HG02885 (cell line): ENCODE data around the gene C19orf33.

ENCODE experiments used
- ATAC-seq: cut with Tn5 transposase; IDR thresholded peaks from one replicate; pipeline ENCODE4 v1.9.1; 2021; ENCODE audit warnings: mild to moderate bottlenecking; ENCODE audit not compliant: unreplicated experiment, poor library complexity

C19orf33 gene

DNA sequence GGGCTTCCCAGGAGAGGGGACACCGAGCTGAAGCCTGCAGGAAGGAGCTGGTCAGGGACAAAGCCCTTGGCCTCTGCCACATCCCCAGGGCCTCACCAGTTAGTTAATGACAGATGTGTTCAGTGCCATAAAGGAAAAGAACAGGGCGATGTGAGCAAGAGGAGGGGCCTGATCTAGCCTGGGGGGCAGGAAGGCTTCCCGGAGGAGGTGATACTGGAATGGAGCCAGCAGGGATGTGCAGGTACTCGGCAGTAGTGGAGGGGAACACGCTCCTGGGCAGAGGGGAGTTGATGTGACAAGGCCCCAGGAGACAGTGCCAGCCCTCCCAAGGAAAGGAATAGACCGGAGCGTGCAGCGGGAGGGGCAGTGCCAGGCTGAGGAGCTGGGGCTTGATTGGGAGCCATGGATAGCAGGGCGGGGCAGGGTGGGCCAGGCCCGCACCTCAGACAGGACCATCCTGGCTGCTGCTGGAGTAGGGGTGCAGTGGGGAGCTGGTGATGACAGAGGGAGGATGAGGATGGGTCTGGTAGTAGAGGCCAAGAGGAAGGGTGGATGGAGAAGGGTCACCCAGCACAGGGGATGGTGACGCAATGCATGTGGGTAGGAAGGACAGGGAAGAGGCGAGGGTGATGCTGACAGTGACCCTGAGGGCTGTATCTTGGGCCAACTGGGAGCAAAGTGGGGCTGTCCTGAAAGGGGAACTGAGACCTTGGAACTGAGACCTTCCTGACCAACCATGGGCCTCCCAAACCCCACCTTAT, 4.1 kb downstream of the C19orf33 start:
- ATAC-seq: no peak

DNA sequence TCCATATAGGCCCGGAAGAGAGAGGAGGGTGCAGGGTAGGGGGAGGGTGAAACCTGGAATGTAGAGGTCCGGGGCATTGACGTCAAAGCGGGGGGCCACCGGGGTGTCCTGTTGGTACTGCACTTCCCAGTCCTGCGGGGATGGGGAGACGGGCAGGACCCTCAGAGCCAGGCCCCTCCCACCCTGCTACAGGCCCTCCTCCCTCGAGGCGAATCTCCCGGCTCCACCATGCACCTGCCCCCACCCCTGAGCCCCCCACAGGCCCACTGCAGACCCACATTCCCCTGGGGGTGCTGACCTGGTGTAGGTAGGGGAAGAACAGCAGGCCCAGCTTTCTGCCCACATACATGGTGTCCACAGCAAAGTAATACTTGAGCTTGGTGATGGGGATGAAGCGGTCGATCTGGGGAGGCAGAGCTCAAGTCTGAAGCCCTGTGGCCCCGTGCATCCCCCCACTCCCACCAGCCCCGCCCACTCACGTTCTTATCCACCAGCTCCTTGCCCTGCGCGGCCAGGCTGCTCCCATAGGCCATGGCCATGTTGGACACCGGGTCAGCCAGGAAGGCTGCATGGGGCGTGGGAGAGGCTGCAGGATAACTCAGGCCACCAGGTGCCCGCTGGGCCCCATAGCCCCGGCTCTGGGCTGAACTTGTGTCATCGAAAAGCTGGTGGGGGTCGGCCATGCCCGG, 5.0 kb downstream of the C19orf33 start:
- no peak for ATAC-seq

DNA sequence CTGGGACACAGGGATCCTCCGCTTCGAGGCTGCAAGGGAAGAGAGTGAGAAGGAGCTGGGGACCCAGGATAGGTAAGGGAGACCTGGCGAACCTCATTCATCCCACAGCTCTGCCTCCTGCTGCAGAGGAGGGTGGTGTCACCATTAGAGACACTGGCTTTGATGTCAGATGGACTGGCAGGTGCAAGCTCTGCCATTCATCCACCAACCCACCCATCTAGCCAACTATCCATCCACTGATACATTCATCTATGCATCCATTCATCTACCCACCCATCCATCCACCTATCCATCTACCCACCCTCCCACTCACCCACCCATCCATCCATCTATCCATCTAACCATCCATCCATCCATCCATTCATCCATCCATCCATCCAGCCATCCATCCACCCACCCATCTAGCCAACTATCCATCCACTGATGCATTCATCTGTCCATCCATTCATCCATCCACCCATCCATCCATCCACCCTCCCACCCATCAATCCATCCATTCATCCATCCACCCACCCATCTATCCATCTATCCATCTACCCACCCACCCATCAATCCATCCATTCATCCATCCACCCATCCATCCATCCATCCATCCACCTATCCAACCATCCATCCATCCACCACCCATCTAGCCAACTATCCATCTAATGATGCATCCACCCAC, 5.7 kb downstream of the C19orf33 start:
- ATAC-seq: no peak

DNA sequence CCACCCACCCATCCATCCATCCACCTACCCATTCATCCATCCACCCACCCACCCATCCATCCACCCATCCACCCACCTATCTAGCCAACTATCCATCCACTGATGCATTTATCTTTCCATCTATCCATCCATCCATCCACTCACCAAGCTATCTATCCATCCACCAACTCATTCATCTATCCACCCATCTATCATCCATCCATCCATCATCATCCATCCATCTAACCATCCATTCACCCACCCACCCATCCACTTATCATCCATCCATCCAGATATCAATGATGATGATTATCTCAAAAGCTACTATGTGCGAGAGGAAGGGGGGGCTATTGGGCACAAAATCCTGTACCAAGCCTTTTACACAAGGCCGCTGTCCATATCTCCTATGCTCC, 6.2 kb downstream of the C19orf33 start:
- no peak for ATAC-seq

DNA sequence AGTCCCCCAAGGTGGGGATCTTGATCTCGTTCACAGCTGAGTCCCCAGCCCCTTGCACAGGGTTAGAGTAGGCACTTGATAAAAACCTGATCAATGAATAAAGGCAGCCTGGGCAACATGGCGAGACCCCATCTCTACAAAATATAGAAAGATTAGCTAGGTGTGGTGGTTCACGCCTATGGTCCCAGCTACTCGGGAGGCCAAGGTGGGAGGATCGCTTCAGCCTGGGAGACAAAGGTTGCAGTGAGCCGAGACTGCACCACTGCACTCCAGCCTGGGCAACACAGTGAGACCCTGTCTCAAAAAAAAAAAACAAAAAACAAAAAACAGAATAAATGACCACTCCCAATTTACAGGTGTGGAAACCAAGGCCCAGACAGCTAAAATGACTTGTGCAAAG, 6.9 kb downstream of the C19orf33 start:
- ATAC-seq: no peak

DNA sequence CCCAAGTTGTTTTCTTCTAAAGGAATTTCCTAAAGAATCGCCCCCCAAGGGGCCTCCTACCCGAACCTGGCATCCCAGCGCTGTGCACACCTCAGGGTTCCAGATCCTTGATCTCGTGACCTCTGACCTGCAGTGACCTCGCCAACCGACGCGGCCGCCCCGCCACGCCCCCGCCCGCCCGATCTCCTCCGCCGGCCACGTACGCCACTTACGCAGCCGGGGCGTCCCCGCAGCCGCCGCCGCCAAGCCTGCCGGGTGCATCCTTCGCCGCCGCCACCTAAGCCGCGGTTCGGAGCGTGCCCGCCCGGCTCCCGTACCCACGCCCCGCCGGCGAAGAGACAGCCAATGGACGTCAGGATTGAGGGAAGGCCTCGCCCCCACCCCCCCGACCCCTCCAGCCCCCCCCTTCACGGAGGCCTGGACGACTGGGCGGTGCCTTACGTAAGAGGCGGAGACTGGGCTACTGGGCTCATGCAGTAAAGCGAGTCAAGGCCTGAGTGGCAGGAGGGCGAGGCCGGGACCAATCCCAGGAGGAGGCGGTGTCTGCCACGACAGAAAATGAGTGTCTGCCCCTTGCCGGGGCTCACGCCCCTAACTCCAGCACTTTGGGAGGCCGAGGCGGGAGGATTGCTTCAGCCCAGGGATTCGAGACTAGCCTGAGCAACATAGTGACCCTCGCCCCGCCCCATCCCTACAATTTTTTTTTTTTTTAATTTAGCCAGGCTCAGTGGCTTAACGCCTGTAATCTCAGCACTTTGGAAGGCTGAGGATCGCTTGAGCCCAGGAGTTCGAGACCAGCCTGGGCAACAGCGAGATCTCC, 11.8 kb downstream of the C19orf33 start, which contains the start of gene YIF1B:
TSS of gene YIF1B (minus strand) at position 291 of the 820 bp plus-strand sequence. CDS start at position 261, 30 bp downstream.
- peak; percentile 88 for ATAC-seq

DNA sequence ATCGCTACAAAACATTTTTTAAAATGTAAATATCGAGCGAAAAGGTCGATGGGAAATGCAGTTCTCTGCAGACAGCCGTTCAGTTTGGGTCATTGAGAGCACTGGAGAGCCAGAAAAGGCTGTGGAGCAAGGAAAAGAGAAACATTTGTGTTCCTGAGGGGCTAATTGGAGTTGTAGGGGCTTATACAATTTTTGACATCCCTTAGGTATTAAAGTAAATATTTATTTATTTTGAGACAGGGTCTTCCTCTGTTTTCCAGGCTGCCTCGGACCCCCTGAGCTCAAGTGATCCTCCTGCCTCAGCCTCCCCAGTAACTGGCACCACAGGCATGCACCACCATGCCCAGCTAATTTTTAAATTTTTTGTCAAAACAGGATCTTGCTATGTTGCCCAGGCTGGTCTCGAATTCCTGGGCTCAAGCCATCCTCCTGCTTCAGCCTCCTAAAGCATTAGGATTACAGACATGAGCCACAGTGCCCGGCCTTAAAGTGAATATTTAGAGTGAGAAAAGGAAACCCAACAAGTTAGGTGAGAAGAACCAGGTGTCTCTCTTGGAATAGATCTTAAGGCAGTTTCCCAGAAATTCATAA, 12.5 kb downstream of the C19orf33 start:
- ATAC-seq: no peak

DNA sequence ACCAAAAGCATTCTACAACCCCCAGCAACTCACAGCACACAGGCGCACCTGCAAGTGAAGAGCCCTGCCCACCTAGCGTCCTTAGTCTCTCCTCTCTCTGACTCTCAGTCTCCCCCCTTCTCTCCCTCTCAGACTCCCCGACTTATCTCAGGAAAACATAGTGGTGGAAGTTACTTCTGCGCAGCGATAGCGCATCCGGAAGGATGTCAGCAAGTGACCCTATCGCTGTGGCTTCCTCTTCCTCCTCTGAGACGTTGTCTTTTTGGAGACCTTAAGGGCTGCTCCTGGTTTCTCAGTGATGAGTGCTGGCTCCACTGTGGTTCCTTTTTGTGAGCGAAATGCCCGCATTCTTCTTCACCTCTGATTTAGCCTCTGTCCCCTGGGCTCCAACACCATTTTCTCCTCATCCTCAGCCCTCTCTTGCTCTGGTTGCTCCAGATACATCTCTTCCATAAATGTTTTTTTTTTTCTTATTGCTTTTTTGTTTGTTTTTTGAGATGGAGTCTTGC, 13.1 kb downstream of the C19orf33 start:
- no peak for ATAC-seq

DNA sequence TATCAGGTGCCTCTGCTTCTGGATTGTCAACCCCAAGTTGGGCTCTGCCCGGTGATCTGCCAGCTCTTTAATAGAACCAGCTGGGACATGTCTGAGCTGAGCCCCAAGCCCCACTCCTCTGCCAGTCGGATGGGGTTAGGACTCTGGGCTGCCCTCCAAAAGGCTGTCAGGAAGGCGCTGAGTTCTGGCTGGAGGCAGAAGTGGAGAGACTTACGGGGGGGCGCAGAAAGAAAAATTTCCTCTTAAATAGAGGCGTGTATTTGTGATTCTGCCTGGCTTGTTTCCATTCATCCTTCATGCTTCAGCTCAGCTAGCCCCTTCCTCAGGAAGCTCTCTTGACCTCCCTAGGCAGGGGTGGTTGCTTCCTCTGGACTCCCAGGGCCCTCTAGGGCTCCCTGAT, 14.6 kb downstream of the C19orf33 start:
- no peak for ATAC-seq

DNA sequence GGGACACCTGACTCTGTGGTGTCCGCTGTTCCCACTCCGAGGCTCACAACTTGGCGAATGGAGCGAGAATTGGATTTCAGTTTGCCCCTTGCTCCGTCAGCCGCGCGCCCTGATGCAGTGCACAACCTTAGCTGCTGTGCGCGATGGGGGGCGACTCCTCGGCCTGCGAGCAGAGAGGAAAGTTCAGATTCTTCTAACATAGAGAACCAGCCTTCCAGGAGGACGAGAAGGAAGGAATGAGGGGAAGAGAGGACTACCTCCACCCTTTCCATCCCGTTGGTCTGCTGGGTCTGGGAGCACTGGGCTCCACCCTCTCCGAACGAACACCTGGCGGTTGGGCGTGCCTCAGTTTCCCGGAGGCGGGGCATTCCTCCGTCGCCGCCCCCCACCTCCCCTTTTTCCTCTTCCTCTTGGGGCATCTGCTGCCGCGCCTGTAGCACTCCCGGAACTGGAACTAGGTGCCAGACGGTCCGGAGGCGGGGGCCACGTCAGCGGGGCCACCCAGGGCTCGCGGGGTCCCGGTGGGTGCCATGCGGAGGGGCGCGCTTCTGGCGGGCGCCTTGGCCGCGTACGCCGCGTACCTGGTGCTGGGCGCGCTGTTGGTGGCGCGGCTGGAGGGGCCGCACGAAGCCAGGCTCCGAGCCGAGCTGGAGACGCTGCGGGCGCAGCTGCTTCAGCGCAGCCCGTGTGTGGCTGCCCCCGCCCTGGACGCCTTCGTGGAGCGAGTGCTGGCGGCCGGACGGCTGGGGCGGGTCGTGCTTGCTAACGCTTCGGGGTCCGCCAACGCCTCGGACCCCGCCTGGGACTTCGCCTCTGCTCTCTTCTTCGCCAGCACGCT, 15.6 kb downstream of the C19orf33 start, which contains the start of gene KCNK6:
TSS of gene KCNK6 (plus strand) at position 425 of the 838 bp plus-strand sequence. CDS start at position 531, 106 bp downstream.
- no peak for ATAC-seq

DNA sequence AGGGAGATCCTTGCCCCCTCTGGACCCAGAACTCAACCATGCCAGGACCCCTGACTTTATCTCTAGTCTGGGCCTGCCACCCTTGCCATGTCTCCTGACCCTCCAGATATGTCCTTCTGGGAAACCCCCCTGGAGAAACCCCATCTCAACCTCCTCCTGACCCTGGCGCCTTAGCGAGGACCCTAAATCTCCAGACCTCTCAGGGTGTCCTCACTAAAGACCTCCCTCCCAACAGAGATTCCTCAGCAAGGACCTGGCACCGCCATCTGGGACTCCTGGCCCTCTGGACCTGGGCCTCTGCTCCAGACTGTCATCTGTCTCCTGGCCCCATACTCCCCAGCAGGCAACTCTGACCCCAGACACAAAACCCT, 16.9 kb downstream of the C19orf33 start:
- ATAC-seq: no peak

DNA sequence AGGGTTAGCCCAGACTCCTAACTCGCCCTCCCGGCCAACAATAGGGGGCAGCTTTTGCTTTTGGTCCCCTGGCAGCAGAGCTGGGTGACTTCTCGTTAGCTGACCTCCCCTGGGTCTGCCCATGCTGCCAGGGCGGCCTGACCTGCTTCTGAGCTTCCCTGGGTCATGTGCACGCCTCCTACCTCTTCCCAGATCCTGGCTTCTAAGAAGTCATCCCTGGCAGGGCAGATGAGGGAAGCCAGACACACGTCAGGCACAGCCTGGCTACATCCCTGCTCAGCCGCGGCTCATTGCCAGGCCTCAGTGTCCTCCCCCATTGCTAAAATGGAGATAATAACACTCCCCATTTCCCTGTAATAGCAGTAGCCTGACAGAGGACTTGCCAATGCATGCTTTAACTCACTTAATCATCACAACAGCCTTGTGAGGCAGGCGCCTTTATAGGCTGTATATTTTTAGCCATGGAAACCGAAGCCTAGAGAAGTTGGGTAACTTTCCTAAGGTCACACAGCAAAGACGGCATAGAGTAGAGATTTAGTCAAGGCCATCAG, 17.7 kb downstream of the C19orf33 start:
- no peak for ATAC-seq

DNA sequence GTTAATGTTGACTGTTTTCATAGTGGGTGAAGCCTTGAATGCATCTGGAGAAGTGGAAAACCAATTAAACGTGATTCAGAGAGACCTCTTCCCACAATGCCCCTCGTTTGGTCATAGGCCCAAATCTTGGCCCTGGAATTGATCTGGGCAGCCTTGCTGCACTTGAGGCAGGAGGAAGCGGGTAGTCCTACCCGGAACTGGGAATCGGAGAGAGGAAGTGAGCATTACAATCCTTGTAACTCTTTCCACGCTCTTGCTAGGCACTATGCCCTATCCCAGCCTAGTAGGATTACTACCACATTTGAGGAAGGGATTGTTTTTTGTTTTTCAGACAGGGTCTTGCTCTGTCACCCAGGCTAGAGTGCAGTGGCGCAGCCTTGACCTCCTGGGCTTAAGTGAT, 19.2 kb downstream of the C19orf33 start:
- no peak for ATAC-seq

DNA sequence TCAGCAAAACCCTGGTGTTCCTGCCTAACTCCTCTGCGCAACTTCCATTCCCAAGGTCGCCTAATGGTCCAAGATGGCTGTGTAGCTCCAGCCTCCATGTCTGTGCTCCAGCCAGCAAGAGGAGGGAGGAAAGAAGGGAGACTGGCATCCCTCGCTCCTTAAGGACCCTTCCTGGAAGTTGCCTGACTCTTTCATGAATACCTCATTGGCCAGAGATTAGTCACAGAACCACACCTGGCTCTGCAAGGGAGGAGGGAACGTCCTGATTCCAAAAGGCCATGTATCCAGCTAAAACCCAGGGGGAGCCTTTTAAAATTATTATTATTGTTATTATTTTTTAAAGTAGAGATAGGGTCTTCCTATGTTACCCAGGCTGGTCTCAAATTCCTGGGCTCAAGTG, 20.4 kb downstream of the C19orf33 start:
- ATAC-seq: no peak

DNA sequence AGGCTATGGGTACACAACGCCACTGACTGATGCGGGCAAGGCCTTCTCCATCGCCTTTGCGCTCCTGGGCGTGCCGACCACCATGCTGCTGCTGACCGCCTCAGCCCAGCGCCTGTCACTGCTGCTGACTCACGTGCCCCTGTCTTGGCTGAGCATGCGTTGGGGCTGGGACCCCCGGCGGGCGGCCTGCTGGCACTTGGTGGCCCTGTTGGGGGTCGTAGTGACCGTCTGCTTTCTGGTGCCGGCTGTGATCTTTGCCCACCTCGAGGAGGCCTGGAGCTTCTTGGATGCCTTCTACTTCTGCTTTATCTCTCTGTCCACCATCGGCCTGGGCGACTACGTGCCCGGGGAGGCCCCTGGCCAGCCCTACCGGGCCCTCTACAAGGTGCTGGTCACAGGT, 22.5 kb downstream of the C19orf33 start:
- ATAC-seq: no peak

DNA sequence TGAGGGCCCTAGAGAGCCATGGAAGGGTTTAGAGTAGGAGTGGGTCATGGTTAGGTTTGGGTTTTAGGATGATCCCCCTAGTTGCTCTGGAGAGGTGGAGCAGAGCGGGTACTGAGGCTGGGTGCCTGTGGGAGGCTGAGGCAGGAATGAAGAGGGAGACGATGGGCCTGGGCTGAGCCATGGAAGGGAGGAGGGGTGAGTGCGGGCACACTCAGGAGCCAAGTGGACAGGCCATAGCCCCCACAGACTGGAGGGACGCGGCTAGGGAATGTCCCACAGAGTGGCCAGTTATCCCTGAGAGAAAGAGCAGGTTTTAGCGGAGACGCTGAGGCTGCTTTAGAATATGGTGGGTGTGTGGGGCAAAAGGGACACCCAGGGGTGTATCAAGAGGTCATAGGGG, 25.6 kb downstream of the C19orf33 start:
- no peak for ATAC-seq

DNA sequence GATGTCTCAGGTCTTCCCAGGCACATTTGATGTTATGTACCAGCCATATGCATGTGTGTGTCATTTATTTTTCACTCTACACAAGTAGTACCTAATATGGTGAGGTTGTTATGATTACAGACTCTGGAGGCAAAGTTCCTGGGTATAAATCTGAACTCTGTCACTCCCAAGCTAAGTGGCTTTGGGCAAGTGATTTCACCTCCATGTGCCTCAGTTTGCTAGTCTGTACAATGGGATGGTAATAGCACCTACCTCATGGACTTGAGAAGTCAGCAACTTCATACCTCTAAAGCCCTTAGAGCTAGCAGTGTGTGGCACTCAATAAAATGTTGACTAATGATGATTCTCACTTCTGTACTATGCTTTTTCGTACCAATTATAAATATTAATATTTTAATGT, 27.7 kb downstream of the C19orf33 start:
- ATAC-seq: no peak

DNA sequence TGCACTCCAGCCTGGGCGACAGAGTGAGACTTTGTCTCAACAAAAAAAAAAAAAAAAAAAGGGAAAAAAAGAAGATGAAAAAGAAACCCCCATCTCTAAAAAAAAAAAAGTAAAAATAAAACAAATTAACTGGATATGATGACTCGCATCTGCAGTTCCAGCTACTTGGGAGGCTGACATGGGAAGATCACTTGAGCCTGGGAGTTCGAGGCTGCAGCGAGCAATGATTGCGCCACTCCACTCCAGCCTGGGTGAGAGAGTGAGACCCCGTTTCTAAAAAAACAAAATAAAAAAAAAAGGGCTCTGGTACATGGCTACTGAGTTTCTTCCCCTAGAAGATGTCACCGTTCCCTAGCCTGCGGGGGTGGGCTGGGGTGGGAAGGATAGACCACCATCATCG, 29.2 kb downstream of the C19orf33 start:
- ATAC-seq: no peak
